ENCODE results near the gene PMEL.
"Not testable (repeated sequence)": the region's sequence is repeated elsewhere in the genome, so short reads cannot be mapped to it uniquely, and the experiment has no call there.

The PMEL gene

DNA sequence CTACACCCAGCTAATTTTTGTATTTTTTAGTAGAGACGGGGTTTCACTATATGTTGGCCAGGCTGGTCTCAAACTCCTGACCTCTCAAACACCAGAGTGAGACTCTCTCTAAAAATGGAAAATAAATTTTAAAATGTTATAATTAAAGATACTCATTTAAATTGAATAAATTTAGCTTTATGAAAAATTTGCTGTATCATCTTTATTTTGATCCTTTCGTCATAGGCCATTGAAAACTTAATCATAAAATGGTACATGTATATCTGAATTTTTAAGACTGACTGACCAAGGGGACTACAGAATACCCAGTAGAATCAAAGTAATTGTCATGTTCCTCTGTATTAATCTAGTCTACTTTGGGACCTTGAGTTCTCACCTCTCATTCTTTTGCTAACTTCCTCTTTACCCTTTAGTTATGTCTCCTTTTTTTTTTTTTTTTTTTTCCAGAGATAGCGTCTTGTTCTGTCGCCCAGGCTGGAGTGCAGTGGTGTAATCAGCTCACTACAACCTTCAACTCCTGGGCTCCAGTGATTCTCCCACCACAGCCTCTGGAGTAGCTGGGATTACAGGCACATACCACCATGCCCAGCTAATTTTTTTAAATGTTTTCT lies 17.5 kb upstream of the PMEL start:
- no peak for DNase-seq (ENCODE audit: low read depth in 2 of 2, low spot score in 1 of 2)

DNA sequence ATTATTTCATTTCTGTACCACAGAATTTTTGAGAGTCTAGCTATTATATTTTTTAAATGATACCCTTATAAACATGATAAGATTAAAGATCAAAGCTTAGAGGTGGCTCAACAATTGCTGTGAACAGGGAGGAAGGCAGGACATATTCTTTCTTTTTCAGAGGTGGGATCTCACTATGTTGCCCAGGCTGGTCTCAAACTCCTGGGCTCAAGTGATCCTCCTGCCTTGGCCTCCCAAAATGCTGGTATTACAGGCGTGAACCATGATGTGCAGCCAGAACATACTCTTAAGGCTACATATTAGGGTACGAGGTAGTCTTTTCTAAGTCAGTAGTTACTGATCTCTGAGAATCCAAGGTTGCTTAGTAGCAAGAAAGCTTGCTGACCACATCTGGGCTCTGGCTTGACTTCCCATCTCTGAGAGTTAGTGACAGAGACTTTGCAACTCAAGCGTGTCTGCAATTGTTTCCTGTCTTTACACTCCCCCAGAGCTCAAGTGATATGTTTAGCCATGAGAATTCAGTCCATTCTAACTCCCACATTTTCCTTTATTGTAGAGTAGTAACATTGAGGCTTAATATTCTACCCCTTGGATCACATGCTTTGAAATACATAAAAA lies 16.6 kb upstream of the PMEL start:
- no peak for DNase-seq (ENCODE audit: low read depth in 2 of 2, low spot score in 1 of 2)

DNA sequence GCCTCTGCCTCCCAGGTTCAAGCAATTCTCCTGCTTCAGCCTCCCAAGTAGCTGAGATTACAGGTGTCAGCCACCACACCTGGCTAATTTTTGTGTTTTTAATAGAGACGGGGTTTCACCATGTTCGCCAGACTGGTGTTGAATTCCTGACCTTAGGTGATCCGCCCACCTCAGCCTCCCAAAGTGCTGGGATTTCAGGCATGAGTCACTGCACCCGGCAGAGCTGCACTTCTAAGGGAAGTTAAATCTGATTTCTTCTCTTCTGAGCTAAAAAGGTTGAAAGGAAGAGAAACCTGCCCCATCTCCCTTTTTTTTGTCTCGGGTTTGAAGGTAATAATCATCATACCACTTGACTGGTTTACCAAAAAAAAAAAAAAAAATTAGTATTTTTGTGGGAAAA lies 16.0 kb upstream of the PMEL start:
- not testable (repeated sequence) for DNase-seq (ENCODE audit: low read depth in 2 of 2, low spot score in 1 of 2)

DNA sequence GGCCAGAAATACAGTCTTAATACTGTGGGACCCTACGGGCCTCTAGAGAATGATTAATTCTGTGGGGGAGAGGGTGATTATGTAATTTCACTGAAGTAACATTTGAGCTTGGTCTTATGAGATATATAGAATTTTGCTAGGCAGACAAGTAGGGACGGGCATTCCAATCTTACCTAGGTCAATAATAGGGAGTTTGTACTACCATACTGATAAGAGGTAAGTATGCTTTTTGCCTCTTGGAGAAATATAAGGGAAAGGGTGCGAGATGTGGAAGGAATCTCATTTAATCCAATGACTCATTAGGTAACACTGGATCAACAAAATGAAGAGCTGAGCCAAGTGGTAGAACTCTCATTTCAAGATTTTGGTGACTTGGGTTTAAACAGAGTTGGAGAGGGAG lies 13.2 kb upstream of the PMEL start:
- no peak for DNase-seq (ENCODE audit: low read depth in 2 of 2, low spot score in 1 of 2)

DNA sequence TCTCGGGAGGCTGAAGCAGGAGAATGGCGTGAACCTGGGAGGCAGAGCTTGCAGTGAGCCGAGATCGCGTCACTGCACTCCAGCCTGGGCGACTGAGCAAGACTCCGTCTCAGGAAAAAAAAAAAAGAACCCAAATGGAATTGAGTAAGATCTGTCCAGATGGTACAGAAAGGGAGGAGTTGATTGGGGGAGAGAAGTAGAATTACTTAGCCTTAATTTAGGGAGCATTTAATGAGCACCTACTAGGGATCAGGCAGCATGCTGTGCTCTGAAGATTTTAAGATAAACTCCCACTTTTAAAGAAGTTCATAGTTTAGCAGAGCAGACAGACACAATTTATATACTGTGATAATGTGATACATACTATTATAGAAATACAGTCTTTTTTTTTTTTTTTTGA lies 12.6 kb upstream of the PMEL start:
- no peak for DNase-seq (ENCODE audit: low read depth in 2 of 2, low spot score in 1 of 2)

DNA sequence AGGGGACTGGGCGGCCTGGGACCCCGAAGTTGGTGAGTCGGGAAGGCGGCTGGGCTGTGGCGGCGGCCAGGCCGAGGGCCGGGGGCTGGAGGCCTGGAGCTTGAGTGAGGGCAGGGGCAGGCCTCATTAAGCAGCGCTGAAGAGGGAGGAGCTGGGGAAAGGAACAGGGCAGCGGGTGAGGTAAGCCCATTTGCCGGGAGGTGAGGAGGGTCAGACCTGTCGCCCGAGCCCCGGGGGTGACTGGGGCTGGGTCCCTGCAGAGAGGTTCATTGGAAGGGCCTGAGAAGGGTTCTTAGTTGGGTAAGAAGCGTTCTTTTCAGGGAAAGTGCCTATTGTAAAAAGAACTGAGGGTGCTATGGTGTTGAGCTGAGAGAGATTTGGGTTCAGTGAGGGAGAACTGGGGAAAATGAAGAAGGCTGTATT lies 8.5 kb upstream of the PMEL start:
- no peak for DNase-seq (ENCODE audit: low read depth in 2 of 2, low spot score in 1 of 2)

DNA sequence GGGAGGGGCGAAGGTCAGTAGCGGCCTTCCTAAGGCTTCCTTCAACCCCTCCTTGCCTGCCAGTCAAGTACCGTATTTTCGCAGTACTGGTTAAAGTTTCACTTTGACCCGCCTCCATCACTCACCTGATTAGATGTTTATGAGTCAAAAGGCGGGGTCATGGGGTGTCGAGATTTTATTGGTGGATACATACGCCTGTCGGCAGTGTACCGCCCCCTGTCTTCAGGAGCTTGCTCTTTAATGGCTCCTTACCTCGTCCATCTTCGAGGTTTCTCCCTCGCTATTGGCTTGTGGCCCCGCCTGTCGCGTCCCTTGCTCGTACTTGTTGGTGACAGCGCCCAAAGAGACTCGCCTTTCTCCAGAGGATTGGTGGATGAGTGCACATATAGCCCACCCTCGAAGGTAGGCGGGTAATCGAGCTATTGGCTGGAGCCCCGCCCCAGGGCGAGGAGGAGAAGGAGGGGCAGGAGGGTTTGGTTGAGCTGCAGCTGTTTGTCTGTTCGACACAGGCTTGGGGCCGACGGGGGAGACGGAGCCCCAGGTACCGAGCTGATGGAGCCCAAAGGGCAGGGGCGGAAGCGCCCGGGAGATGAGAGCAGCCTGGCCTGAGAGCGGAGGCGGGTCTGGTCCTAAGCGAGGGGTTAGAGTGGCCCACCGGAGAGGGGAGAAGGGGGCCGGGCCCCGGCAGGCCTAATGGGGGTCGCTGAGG lies 7.9 kb upstream of the PMEL start, which contains the start of gene RAB5B:
RAB5B (plus strand) TSS at position 480 of the 709 bp plus-strand sequence. CDS start 12,883 bp downstream, outside the sequence.
- peak; percentile 87 to 96 for DNase-seq (ENCODE audit: low read depth in 2 of 2, low spot score in 1 of 2)

DNA sequence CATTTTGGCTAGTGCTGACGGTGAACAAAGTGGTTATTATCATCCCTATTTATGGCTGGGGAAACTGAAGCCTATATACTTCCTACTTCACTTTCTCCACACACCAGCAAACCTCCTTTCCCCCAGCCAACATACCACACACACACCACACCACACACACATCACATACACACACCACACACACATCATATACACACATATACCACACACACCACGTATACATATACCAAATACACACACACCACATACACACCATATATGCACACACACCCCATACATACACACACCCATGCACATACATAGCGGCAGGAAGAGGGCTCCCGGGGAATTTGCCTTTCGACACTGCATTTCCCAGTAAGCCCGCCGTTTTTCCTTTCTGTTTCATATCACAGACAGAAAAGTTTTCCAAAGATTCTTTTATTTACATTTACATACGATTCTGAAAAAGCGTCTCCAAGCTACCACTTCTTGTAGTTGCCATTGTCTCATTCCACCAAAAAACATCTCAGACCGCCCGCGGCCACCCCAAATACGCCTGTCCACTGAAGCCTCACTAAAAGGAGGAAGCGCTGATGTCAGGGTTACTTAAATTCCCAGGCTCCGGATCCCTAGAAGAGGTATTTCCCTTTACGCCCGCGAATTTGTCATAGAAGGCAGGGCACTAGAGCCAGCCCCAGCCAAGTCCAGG lies 7.2 kb upstream of the PMEL start:
- no peak for DNase-seq (ENCODE audit: low read depth in 2 of 2, low spot score in 1 of 2)

DNA sequence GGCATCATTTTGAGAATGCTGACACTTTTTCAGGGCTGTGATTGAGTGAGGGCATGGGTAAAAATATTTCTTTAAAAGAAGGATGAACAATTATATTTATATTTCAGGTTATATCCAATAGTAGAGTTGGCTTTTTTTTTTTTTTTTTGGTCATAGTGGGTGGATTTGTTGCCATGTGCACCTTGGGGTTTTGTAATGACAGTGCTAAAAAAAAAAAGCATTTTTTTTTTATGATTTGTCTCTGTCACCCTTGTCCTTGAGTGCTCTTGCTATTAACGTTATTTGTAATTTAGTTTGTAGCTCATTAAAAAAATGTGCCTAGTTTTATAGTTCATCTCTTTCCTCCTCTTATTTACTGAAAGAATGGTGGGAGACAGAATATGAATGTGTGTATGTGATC lies 6.6 kb upstream of the PMEL start:
- no peak for DNase-seq (ENCODE audit: low read depth in 2 of 2, low spot score in 1 of 2)

DNA sequence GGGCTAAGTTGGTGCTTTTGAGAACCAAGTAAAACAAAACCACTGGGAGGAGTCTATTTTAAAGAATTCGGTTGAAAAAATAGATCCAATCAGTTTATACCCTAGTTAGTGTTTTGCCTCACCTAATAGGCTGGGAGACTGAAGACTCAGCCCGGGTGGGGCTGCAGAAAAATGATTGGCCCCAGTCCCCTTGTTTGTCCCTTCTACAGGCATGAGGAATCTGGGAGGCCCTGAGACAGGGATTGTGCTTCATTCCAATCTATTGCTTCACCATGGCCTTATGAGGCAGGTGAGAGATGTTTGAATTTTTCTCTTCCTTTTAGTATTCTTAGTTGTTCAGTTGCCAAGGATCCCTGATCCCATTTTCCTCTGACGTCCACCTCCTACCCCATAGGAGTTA lies 6.2 kb upstream of the PMEL start:
- DNase-seq (ENCODE audit: low read depth in 2 of 2, low spot score in 1 of 2), result no peak

DNA sequence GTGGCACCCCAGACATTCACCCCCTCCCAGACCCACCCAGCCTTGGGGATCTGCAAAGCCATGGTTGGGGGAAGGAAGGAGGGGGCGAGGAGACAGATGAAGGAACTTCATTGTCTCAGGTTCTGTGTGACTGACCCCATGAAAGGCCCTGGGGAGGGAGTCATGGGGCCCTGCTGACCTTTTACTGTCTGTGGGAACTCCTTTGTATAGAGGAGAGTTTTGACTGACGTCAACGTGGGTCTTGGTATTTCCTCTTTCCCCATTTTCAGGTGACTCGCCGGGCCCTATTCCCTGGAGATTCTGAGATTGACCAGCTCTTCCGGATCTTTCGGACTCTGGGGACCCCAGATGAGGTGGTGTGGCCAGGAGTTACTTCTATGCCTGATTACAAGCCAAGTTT lies 4.9 kb upstream of the PMEL start:
- DNase-seq (ENCODE audit: low read depth in 2 of 2, low spot score in 1 of 2), result no peak

DNA sequence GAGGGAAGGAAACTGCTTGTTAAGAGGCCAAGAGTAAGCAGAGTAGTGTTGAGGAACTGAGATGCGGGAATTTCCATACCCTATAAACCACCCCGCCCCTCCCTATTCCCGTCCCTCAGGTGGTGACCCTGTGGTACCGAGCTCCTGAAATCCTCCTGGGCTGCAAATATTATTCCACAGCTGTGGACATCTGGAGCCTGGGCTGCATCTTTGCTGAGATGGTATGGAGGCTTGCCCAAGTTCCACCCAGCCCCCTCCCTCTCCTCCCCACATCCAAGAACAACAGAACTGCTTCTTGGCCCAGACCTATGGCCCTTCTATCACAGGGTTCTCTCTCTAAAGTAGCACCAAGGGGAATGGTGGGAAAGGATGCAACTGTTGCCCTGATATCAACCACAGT lies 3.5 kb upstream of the PMEL start:
- DNase-seq (ENCODE audit: low read depth in 2 of 2, low spot score in 1 of 2), result no peak

DNA sequence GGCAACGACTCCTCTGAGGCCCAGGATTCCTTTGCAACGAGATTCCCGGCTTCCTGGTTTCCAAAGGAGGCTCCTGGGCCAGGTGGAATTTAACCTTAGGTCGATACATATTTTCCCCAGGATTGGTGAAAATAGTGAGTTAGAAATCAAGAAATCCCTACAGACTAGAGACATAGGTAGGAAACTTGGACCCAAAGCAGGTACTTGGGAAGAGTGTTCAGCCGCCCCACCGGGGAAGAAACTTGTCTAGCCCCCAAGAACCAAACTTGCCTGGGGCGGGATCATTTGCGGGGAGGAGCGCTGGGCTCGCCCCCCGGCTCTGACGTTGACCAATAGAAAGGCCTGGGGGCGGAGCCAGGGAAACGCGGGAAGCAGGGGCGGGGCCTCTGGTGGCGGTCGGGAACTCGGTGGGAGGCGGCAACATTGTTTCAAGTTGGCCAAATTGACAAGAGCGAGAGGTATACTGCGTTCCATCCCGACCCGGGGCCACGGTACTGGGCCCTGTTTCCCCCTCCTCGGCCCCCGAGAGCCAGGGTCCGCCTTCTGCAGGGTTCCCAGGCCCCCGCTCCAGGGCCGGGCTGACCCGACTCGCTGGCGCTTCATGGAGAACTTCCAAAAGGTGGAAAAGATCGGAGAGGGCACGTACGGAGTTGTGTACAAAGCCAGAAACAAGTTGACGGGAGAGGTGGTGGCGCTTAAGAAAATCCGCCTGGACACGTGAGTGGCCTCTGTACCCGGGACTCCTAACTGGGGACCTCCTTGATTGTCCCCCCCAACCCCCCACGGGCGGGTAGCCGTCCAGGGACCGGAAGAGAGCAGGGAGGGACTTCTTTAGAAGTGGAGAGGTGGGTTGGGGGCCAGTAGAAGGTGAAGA lies 803 bp upstream of the PMEL start, which contains the start of gene CDK2:
CDK2 (plus strand) TSS at position 423 of the 874 bp plus-strand sequence; CDS start at position 602, 179 bp downstream.
- DNase-seq (ENCODE audit: low read depth in 2 of 2, low spot score in 1 of 2), result peak; percentile 80 to 81

DNA sequence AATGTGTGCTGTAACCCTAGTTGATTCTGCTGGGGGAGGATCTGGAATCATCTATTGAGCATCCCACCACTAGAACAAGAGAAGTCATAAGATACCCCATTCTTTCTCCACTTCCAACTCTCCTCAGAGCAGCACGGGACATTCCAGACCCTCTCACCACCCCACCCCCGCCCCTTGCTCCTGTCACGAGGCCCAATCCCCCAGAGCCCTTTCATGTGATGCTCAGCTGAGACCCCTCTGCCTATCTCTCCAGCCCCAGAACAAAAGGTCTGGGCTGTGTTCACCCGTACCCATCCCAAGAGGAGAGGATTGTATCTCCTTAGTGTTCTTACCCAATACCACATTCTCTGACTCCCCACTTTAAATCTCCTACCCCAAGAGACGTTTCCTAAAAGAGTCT lies 602 bp downstream of the PMEL start:
- no peak for DNase-seq (ENCODE audit: low read depth in 2 of 2, low spot score in 1 of 2)

DNA sequence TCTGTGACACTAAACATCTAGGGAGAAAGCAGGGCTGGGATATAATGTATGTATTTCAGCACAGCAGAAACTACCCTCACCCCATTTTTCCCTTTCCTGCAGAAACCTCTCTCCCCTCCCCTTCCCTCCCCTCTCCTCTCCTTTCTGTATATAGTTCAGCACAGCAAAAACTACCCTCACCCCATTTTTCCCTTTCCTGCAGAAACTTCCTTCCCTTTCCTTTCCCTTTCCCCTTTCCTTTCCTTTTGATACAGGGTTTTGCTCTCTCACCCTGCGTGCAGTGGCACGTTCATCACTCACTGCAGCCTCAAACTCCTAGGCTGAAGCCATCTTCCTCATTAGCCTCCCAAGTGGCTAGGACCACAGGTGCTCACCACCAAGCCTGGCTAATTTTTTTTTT lies 2.1 kb downstream of the PMEL start:
- DNase-seq (ENCODE audit: low read depth in 2 of 2, low spot score in 1 of 2), result no peak

DNA sequence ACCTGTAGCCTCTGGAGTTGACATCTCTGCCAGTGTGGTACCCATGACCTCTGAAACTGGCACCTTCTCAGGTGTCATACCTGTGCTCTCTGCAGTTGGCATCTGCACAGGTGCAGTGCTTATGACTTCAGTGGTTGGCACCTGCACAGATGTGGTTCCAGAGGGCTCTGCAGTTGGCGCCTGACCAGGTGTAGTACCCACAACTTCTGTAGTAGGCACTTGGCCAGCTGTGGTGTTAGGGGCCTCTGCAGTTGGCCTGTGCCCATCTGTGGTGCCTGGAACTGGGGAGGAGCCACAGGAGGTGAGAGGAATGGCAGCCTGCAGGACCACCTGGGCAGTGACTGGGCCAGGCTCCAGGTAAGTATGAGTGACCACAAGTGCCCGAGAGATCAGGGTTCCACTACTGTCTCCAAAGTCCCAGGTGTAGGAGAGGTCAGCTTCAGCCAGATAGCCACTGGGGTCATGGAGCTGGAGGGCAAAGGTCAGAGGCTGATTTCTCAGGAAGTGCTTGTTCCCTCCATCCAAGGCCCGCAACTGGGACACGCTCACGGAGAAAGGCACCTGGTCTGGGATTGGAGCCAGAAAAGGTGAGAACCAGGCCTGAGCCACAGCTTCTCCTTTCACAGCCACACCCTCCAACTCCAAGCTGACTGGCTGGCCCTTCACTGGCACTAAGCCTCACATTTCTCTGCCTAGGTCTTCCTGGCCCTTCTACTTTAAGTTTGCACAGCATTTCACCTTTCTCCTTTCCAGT lies 8.6 kb downstream of the PMEL start:
- no peak for DNase-seq (ENCODE audit: low read depth in 2 of 2, low spot score in 1 of 2)

DNA sequence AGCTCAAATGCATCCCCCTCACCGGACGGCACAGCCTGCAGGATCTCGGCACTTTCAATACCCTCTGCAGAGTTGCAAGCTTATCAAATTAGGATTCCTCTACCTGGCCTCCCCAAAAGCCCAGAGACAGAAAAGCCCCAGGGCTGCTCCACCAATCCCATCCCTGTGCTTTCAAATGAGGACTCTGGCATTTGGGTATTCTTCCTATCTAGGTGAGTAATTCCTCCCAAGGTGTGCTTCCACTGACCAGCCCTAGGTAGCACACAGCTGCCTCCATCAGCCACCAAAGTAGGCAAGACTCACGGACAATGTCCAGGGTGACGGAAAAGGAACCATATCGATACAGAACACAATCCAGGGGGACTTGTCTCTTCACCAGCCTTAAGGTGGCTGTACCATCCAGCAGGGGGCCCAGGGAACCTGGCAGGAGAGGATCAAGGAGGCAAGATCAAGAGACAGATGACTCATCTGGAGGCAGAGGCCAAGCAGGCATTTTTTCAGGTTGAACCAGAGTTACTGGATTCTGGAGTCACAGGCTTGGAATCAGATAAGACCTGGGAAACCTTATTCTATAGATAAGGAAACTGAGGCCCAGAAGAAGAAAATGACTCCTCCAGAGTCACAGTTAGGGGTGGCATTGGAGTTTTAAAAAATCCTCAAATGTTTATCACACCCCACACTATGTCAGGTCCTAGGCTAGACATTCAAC lies 9.9 kb downstream of the PMEL start:
- no peak for DNase-seq (ENCODE audit: low read depth in 2 of 2, low spot score in 1 of 2)

DNA sequence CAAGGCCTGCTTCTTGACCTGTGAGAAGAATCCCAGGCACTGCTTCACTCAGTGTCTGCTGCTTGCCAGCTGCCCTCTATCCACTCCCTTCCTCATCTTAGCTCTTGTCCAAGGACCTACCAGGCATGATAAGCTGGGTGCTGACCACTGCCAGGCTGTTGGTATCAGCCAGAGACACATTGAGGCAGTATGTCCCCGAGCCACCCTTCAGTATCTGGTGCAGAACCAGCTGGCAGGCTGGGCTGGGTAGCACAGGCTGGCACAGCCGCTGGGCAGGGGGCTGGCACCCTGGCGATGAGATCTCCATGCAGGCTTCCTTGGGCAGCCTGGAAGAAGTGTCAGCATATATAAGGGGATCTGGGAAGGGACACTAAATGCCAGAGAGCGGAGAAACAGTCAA lies 10.5 kb downstream of the PMEL start:
- DNase-seq (ENCODE audit: low read depth in 2 of 2, low spot score in 1 of 2), result no peak

DNA sequence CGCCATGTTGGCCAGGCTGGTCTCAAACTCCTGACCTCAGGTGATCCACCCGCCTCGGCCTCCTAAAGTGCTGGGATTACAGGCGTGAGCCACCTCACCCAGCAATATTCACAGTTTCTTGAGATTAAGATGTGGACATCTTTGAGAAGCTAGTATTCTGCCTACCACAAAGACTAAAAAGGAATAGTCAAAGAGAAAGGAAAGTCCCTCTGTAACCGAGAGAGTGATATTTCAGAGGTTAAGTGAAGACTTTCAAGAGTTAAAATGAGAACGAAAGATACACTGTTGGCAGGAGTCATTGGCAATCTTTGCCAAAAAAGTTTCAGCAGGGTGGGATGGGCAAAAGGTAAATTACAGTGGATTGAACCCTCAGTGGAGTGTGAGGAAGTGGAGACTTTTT lies 19.3 kb downstream of the PMEL start:
- DNase-seq (ENCODE audit: low read depth in 2 of 2, low spot score in 1 of 2), result no peak
